Tibial nerve (tissue), 3 donors: ENCODE measurements around the gene TSTD2.

ENCODE experiments used
- CTCF ChIP-seq, 5 experiments: fragments of 200-600 bp in 3 of 5; fragments of 450-650 bp in 2 of 5; sonication (generic) in 3 of 5; IDR thresholded peaks; one replicate each; pipeline ENCODE4 v1.5.1; 2016 to 2019; ENCODE audit warnings: antibody characterized with exemption in 5 of 5, mild to moderate bottlenecking in 3 of 5, moderate library complexity in 2 of 5
- POLR2A ChIP-seq, 2 donors: fragments of 450-650 bp; IDR thresholded peaks; one replicate each; pipeline ENCODE4 v1.6.1; 2017; ENCODE audit warnings: antibody characterized with exemption in 2 of 2, mild to moderate bottlenecking in 2 of 2, moderate library complexity in 2 of 2

DNA sequence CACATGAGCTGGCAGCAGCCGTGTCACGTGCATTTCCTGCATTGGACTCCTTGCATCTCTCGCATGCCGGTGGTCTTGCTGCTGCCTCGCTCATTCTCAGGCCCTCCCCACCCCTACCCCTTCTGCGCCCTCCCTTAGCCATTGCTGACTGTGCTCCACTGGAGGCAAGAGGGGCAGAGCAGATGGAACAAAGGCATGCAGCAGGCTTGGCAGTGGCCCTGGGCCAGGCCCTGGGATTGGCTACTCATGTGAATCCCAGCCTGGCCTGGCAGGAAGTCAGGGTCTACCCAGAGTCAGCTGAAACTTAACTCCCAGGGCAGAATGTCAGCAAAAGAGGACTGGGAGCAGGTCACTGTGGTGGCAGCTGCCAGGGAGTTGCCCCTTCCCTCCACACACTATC lies 62.3 kb downstream of the TSTD2 start:
- no peak for TF ChIP-seq POLR2A (IDR thresholded peaks at IDR 0.05)
- no peak for TF ChIP-seq CTCF (IDR thresholded peaks at IDR 0.05)
